Measurements from ENCODE around the gene SHC4. TPM values are rescaled to one million over a fixed set of nuclear protein-coding genes. Genes with fewer than 3 reads are reported as not detected.
A peak's percentile ranks its signal among the peaks of the same experiment; 100 is the strongest.

The SHC4 gene
- total and polyA plus RNA-seq, 9 of the 15 experiments (the other 6 are each of a cell fraction or from before 2014, with no cell fraction given), result 0.43 to 1.2 (median 0.67) TPM

GRCh38 chr15:48803877-48804276, 159.8 kb downstream of the SHC4 start:
- FAIRE-seq (no peak), ATAC-seq (peak; percentile 42; the same call in 2 of the 3 replicates), DNase-seq (ENCODE audit: extremely low read depth in 1 of 4, low spot score in 3 of 4) (no peak)
- no peak for TF ChIP-seq RFX1 (IDR thresholded peaks at IDR 0.05)
- no peak for TF ChIP-seq ZNF644 (tag; IDR thresholded peaks at IDR 0.05; ENCODE audit: low read depth)
- no peak for TF ChIP-seq CREB1 (IDR thresholded peaks at IDR 0.05)
- TF ChIP-seq CREB1 (CRISPR knock-in tag; IDR thresholded peaks at IDR 0.05), result no peak
- no peak for TF ChIP-seq CBX5 (IDR thresholded peaks at IDR 0.05; ENCODE audit: borderline replicate concordance, low read depth)
- no peak for TF ChIP-seq ZNF668 (CRISPR knock-in tag; IDR thresholded peaks at IDR 0.05)
- TF ChIP-seq POLR3G (IDR thresholded peaks at IDR 0.05; ENCODE audit: extremely low read depth, insufficient read length, insufficient replicate concordance), result no peak
- no peak for TF ChIP-seq TAF1 (IDR thresholded peaks at IDR 0.05; ENCODE audit: control insufficient read depth, extremely low read depth, insufficient read depth, low read length, severe bottlenecking)
- no peak for TF ChIP-seq BCL6 (CRISPR knock-in tag; IDR thresholded peaks at IDR 0.05)
- Histone ChIP-seq H3K79me2 (ENCODE audit: control insufficient read depth, insufficient read depth, low read length) (peaks cover 93% of the 10 kb centered on the region), H3K36me3 (ENCODE audit: control insufficient read depth, insufficient read depth, low read length) (peaks cover 40% of the 10 kb centered on the region), H2AFZ (ENCODE audit: low read depth, low read length) (no peak overlapping the region), H3K4me2 (ENCODE audit: insufficient read depth, low read length) (no peak overlapping the region), H3K4me3 (no peak overlapping the region), H3K9me1 (ENCODE audit: control insufficient read depth, insufficient read depth, low read length) (no peaks in the 10 kb centered on the region), H3K9ac (ENCODE audit: insufficient read depth in 1 of 2, low read depth in 2 of 2, low read length in 2 of 2) (no peak overlapping the region), H3K27me3 (ENCODE audit: control insufficient read depth in 2 of 2, insufficient read depth in 2 of 2, low read length in 2 of 2) (no peaks in the 10 kb centered on the region), H4K20me1 (replicated peaks; ENCODE audit: control insufficient read depth, insufficient read depth, low read length) (no peaks in the 10 kb centered on the region), H3K9me3 (replicated peaks; ENCODE audit: control insufficient read depth, insufficient read depth, low read depth, low read length) (no peaks in the 10 kb centered on the region), H3K4me1 (replicated peaks in 1 of 2; ENCODE audit: control insufficient read depth in 2 of 2, insufficient read depth in 2 of 2, low read length in 2 of 2) (peaks cover 0 to 3% of the 10 kb centered on the region in 2 experiments; a peak in 3 of 5 replicates), H3K27ac (ENCODE audit: extremely low read depth, low read depth, low read length) (no peak overlapping the region)
- intact Hi-C loops (cut with micrococcal nuclease) (loop anchor here (5.0 to 10.0 kb wide), 2 partner anchors 299 to 447 kb away; no protein-coding TSS in a partner anchor), in situ Hi-C loops (cut with MboI) (loop anchor here (25.0 kb wide), 1 partner anchor 442 kb away; no protein-coding TSS in a partner anchor)
- WGBS (ENCODE audit: insufficient coverage, low coverage, missing lambda C conversion rate), result 86% methylated on average over 2 of the region's 2 CpGs
- BruUV-seq (replicated peaks), result no TSS peak
- POLR2A ChIA-PET, result interaction anchor here (0.7 kb wide), 1 partner anchor 13 kb away, joined by 3 read pairs; no protein-coding TSS in a partner anchor
- CTCF ChIA-PET (ENCODE audit: low intra/inter-chr PET ratio), result no interaction called here

Measured in K562 (cell line).